Transverse colon (tissue), 4 donors: ENCODE data around the gene AKT3.

Source experiments
- POLR2AphosphoS5 ChIP-seq, 3 donors: sonication (generic); formaldehyde crosslinking; IDR thresholded peaks; one replicate each; pipeline ENCODE4 v1.6.1; 2016; ENCODE audit warnings: antibody characterized with exemption in 3 of 3
- TF ChIP-seq, protein P1 (sequence below), 5 experiments: fragments of 200-600 bp in 3 of 5; fragments of 450-650 bp in 2 of 5; sonication (generic) in 3 of 5; IDR thresholded peaks; 1 replicate in 2 of 5; 2 replicates in 3 of 5; pipeline ENCODE4 v1.5.1; 2016 to 2017; ENCODE audit warnings: antibody characterized with exemption in 5 of 5, inconsistent platforms in 3 of 5, mild to moderate bottlenecking in 2 of 5, moderate library complexity in 1 of 5

DNA sequence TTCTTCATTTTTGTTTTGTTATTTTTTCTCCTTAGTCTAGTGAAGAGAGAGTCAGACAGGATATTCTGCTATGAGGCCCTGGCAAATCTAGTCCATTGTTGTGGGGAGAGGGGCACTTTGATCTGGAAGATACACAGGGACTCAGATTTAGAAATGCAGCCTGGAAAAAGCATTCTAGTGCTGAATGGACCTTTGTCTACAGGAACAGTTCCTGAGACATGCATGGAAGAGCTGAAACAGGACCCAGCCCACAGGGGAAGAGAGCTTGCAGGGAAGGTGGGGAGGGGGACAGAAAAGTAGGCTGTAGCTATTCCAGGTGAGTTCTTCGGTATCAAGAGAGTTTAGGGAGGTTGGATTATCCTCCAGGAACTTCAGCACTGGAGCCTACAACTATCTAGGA lies 98.5 kb downstream of the AKT3 start:
- no peak for TF ChIP-seq POLR2AphosphoS5 (IDR thresholded peaks at IDR 0.05)
- TF ChIP-seq, protein P1, sequence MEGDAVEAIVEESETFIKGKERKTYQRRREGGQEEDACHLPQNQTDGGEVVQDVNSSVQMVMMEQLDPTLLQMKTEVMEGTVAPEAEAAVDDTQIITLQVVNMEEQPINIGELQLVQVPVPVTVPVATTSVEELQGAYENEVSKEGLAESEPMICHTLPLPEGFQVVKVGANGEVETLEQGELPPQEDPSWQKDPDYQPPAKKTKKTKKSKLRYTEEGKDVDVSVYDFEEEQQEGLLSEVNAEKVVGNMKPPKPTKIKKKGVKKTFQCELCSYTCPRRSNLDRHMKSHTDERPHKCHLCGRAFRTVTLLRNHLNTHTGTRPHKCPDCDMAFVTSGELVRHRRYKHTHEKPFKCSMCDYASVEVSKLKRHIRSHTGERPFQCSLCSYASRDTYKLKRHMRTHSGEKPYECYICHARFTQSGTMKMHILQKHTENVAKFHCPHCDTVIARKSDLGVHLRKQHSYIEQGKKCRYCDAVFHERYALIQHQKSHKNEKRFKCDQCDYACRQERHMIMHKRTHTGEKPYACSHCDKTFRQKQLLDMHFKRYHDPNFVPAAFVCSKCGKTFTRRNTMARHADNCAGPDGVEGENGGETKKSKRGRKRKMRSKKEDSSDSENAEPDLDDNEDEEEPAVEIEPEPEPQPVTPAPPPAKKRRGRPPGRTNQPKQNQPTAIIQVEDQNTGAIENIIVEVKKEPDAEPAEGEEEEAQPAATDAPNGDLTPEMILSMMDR (IDR thresholded peaks at IDR 0.05), result no peak
